Keratinocyte (primary cell): Measurements from ENCODE around the gene CACNA1E. TPM values are rescaled to one million over a fixed set of nuclear protein-coding genes. Genes with fewer than 3 reads are reported as not detected.

ENCODE experiments used
- DNase-seq: peaks from one replicate; pipeline ENCODE4 v3.0.0-alpha.2; 2011; ENCODE audit warnings: low read depth, missing footprints, low spot score
- FAIRE-seq: peaks from 2 replicates; lab custom pipeline; 2011; peaks lifted over from hg19 to GRCh38; lab: Jason Lieb, UNC
- H2AFZ ChIP-seq: 2 replicates; pipeline ENCODE4 v1.6.0; 2012; ENCODE audit warnings: low read length, control low read depth, inconsistent platforms; ENCODE audit not compliant: control insufficient read depth
- H3K27ac ChIP-seq: 2 replicates; pipeline ENCODE4 v1.5.1; 2011; ENCODE audit warnings: low read length; ENCODE audit not compliant: control insufficient read depth, insufficient read depth
- H3K27me3 ChIP-seq: 3 replicates; pipeline ENCODE4 v1.6.0; 2011; ENCODE audit warnings: low read length; ENCODE audit not compliant: control insufficient read depth, insufficient read depth; ENCODE audit errors: extremely low read depth
- H3K36me3 ChIP-seq, 2 experiments: 2 replicates in 1 of 2; 3 replicates in 1 of 2; pipeline ENCODE4 v1.5.1; 2011; ENCODE audit warnings: low read length in 2 of 2, mild to moderate bottlenecking in 1 of 2; ENCODE audit not compliant: control insufficient read depth in 2 of 2, insufficient read depth in 2 of 2; ENCODE audit errors: extremely low read depth in 1 of 2
- H3K4me1 ChIP-seq: 3 replicates; pipeline ENCODE4 v1.5.1; 2011; ENCODE audit warnings: low read length; ENCODE audit not compliant: control insufficient read depth, insufficient read depth; ENCODE audit errors: extremely low read depth
- H3K4me2 ChIP-seq: 3 replicates; pipeline ENCODE4 v1.6.0; 2011; ENCODE audit warnings: low read depth, low read length; ENCODE audit not compliant: control insufficient read depth, insufficient read depth; ENCODE audit errors: extremely low read depth
- H3K4me3 ChIP-seq, 3 experiments: fragments of 200-600 bp in 1 of 3; sonication (generic) in 1 of 3; 2 replicates in 2 of 3; 3 replicates in 1 of 3; pipeline ENCODE4 v1.5.1; 2011 to 2016; ENCODE audit warnings: low read length in 3 of 3, mild to moderate bottlenecking in 3 of 3, control low read depth in 2 of 3, inconsistent platforms in 1 of 3, low read depth in 1 of 3, mixed read lengths in 1 of 3, mixed run types in 1 of 3, moderate library complexity in 1 of 3; ENCODE audit not compliant: control insufficient read depth in 2 of 3, insufficient read depth in 2 of 3; ENCODE audit errors: extremely low read depth in 1 of 3
- H3K79me2 ChIP-seq: 2 replicates; pipeline ENCODE4 v1.6.0; 2012; ENCODE audit warnings: low read length; ENCODE audit not compliant: control insufficient read depth, insufficient read depth
- H3K9ac ChIP-seq: 3 replicates; pipeline ENCODE4 v1.6.0; 2011; ENCODE audit warnings: low read length; ENCODE audit not compliant: control insufficient read depth, insufficient read depth; ENCODE audit errors: extremely low read depth
- H3K9me1 ChIP-seq: 3 replicates; pipeline ENCODE4 v1.6.0; 2011; ENCODE audit warnings: low read length; ENCODE audit not compliant: control insufficient read depth, insufficient read depth; ENCODE audit errors: extremely low read depth
- H3K9me3 ChIP-seq: 2 replicates; pipeline ENCODE4 v1.5.1; 2012; ENCODE audit warnings: low read depth, low read length; ENCODE audit not compliant: control insufficient read depth
- H4K20me1 ChIP-seq: 3 replicates; pipeline ENCODE4 v1.6.0; 2011; ENCODE audit warnings: low read length; ENCODE audit not compliant: control insufficient read depth, insufficient read depth; ENCODE audit errors: extremely low read depth
- EZH2 ChIP-seq: IDR thresholded peaks from one replicate; pipeline ENCODE4 v1.6.1; 2012; ENCODE audit warnings: inconsistent platforms, mild to moderate bottlenecking, low read length, moderate library complexity
- dilution Hi-C: fragments of 300-500 bp; cut with MboI; formaldehyde crosslinking; loops from one replicate; pipeline ENCODE4 v1.7.0; 2020; ENCODE audit warnings: low sequenced_read_pairs; ENCODE audit not compliant: extremely low pct_ligation_motif_present
- polyA plus RNA-seq, 5 experiments: library from polyadenylated mRNA; depleted of rRNA in 3 of 5; stranded (reverse) in 3 of 5; stranded (forward) in 1 of 5; unstranded in 1 of 5; fragments of >200 nt; gene quantifications; 1 replicate in 1 of 5; 2 replicates in 3 of 5; 3 replicates in 1 of 5; pipeline versions ENCODE4 v1.2.1 to v1.2.3, GENCODE V29; 2011 to 2012; ENCODE audit warnings: missing spikeins in 2 of 5, low read depth in 1 of 5, low replicate concordance in 1 of 5
- TF ChIP-seq, protein P1 (sequence below), 3 experiments: IDR thresholded peaks in 1 of 3; conservative IDR thresholded peaks in 1 of 3; optimal IDR thresholded peaks in 1 of 3; 2 replicates in 2 of 3; 3 replicates in 1 of 3; pipeline versions ENCODE3 to v1.5.1; 2011; ENCODE audit warnings: low read length in 3 of 3, mild to moderate bottlenecking in 3 of 3, moderate library complexity in 2 of 3, control low read depth in 1 of 3, inconsistent platforms in 1 of 3; ENCODE audit not compliant: insufficient read depth in 2 of 3; ENCODE audit errors: extremely low read depth in 1 of 3

CACNA1E gene
- polyA plus RNA-seq, 1 donor (not counting 4 experiments of a cell fraction or from before 2014, with no cell fraction given), result not detected

DNA sequence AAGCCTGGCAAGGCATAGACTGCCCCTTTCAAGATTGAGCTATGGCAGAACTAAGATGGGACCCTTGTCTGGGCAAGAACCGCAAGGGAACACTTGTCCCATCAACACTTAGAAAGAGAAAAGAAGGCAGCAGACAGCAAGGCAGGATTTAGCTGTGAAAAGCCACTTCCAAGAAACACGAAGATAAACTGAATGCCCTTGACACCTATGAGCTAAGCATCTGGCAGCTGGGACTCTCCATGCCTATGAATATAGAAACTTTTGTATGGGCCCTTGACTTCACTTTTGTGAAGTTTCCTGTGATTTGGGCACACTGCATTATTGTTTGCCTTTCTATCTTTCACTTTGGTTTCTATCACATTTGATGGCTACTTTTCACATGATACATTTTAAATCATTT lies 24.9 kb upstream of the CACNA1E start:
- no peak overlapping the region for H3K9ac ChIP-seq
- H3K9me1 ChIP-seq, result no peaks in the 10 kb centered on the region
- H4K20me1 ChIP-seq, result no peaks in the 10 kb centered on the region
- dilution Hi-C loops, result no loop called here
- no peaks in the 10 kb centered on the region for H3K27me3 ChIP-seq
- no peaks in the 10 kb centered on the region for H3K36me3 ChIP-seq
- H2AFZ ChIP-seq, result no peak overlapping the region
- no peak overlapping the region for H3K4me2 ChIP-seq
- no peaks in the 10 kb centered on the region for H3K79me2 ChIP-seq
- no peak overlapping the region for H3K27ac ChIP-seq
- DNase-seq (no peak), FAIRE-seq (no peak)
- TF ChIP-seq EZH2, result no peak
- TF ChIP-seq, protein P1, sequence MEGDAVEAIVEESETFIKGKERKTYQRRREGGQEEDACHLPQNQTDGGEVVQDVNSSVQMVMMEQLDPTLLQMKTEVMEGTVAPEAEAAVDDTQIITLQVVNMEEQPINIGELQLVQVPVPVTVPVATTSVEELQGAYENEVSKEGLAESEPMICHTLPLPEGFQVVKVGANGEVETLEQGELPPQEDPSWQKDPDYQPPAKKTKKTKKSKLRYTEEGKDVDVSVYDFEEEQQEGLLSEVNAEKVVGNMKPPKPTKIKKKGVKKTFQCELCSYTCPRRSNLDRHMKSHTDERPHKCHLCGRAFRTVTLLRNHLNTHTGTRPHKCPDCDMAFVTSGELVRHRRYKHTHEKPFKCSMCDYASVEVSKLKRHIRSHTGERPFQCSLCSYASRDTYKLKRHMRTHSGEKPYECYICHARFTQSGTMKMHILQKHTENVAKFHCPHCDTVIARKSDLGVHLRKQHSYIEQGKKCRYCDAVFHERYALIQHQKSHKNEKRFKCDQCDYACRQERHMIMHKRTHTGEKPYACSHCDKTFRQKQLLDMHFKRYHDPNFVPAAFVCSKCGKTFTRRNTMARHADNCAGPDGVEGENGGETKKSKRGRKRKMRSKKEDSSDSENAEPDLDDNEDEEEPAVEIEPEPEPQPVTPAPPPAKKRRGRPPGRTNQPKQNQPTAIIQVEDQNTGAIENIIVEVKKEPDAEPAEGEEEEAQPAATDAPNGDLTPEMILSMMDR (optimal IDR thresholded peaks at IDR 0.05 in 1 of 3, IDR thresholded peaks at IDR 0.05 in 1 of 3, conservative IDR thresholded peaks at IDR 0.05 in 1 of 3; ENCODE audit: extremely low read depth in 1 of 3, insufficient read depth in 2 of 3, low read length in 3 of 3), result no peak
- H3K4me1 ChIP-seq, result peaks cover 10% of the 10 kb centered on the region
- peaks cover 2% of the 10 kb centered on the region for H3K9me3 ChIP-seq
- no peak overlapping the region for H3K4me3 ChIP-seq

DNA sequence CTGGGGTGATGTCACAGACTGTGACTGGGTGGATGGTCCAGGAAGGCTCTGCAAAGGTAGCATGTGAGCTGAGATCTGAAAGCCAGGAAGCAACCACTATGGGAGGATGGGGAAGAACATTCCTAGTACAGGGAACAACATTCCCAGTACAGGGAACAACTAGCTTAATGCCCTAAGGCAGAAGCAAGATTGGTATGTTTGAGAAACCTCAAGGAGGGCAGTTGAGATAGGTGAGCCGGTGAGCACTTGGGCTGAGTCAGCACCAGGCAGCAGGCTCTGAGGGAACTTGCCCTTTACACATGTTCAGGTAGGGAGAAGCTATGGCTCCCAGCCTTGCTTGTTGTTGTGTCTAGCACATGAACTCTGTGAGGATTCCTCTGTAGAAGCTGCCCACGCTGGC lies 24.2 kb upstream of the CACNA1E start:
- peak overlapping the region; percentile 22 for H2AFZ ChIP-seq
- no peak overlapping the region for H3K4me3 ChIP-seq
- H3K9me1 ChIP-seq, result no peaks in the 10 kb centered on the region
- H3K27ac ChIP-seq, result no peak overlapping the region
- H3K36me3 ChIP-seq, result no peaks in the 10 kb centered on the region
- H3K4me2 ChIP-seq, result peak overlapping the region; percentile 24
- dilution Hi-C loops, result no loop called here
- H4K20me1 ChIP-seq, result no peaks in the 10 kb centered on the region
- no peaks in the 10 kb centered on the region for H3K27me3 ChIP-seq
- H3K9me3 ChIP-seq, result peaks cover 2% of the 10 kb centered on the region
- TF ChIP-seq, protein P1 (optimal IDR thresholded peaks at IDR 0.05 in 1 of 3, IDR thresholded peaks at IDR 0.05 in 1 of 3, conservative IDR thresholded peaks at IDR 0.05 in 1 of 3; ENCODE audit: extremely low read depth in 1 of 3, insufficient read depth in 2 of 3, low read length in 3 of 3), result no peak
- no peak for TF ChIP-seq EZH2
- DNase-seq, result peak; percentile 78
- no peaks in the 10 kb centered on the region for H3K79me2 ChIP-seq
- FAIRE-seq, result peak; percentile 95
- H3K4me1 ChIP-seq, result peaks cover 10% of the 10 kb centered on the region
- H3K9ac ChIP-seq, result no peak overlapping the region
